Measurements from ENCODE around the gene DFFB.

Gene DFFB

DNA sequence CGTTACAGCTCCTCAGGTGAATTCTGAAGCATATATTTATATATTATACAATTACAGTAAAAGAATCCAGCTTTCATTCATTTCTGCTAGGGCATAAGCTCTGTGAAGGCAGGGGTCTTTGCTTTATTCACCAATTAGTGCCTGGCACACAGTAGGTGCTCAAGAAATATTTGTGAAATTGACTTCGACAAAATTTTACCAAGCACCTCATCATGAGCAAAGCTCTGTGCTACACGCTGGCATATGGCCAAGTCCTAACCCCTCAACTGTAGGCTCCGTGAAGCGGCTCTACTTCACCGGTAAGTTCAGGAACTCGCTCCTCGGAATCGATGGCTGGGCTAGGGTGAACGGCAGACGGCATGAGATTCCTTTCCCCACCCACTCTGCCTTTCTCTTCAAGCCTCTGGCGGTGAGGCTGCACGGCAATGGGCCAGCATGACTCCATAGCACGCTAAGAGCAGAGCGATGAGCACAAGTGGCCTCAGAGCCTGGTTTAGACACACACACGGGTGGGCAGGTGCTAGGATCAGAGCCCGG is 34.1 kb downstream of the DFFB start:
- H3K4me3 Mint-ChIP-seq, result no peak overlapping the region
- no peaks in the 10 kb centered on the region for H3K9me3 Mint-ChIP-seq

DNA sequence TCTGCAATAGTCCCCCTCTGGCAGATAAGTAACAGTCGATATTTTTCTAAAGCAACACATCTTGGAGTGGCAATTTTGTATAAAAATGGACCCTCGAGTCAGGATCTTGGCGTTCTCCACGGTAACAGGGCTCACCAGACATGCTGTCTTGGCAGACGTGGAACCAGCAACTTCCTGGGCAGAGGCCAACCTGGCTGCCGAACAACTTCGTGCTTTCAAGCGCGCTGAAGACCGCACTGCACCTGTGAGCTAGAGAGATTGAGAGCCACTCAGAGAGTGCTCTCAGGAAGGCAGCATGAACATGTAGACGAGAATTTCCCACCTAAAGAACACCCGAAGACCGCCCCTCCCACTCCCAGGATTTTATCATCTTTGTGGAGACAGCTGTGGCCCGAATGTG is 35.5 kb downstream of the DFFB start:
- peaks cover 4% of the 10 kb centered on the region for H3K9me3 Mint-ChIP-seq
- peaks cover 78% of the 10 kb centered on the region for H3K36me3 Mint-ChIP-seq (ENCODE audit: low read depth)
- no peak overlapping the region for H3K4me3 Mint-ChIP-seq
- no peak for DNase-seq
- H3K4me1 Mint-ChIP-seq (ENCODE audit: low read depth), result peaks cover 47% of the 10 kb centered on the region
- H3K27me3 Mint-ChIP-seq, result no peaks in the 10 kb centered on the region
- peak overlapping the region; percentile 12 for H3K27ac Mint-ChIP-seq

More for the DNA sequence above, 34.1 kb downstream of the DFFB start:
- Mint-ChIP-seq H3K4me1 (ENCODE audit: low read depth) (peaks cover 39% of the 10 kb centered on the region), H3K27me3 (no peaks in the 10 kb centered on the region), H3K36me3 (ENCODE audit: low read depth) (peaks cover 75% of the 10 kb centered on the region), H3K27ac (peak overlapping the region; percentile 71)
- DNase-seq, result no peak

DNA sequence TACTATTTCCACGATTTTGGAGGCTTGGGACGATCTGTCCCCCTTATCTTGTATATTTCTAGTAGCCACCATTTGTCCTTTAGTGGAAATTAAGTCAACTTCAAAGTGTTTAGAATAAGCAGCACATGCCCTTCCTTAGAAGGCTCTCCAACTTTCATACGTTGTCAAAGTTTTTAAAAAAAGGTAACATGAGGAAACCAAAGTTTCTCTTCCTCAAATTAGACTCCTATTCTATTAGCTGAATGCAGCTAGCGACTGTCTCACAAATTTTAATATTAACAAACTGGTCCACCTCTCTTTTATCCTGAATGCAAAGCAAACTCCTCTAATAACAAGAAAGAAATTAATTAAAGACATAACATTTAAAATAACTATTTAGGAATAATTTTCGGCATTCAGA is 35.9 kb downstream of the DFFB start:
- H3K27ac Mint-ChIP-seq, result no peak overlapping the region
- H3K4me3 Mint-ChIP-seq, result no peak overlapping the region
- DNase-seq, result no peak
- H3K9me3 Mint-ChIP-seq, result peaks cover 6% of the 10 kb centered on the region
- peaks cover 51% of the 10 kb centered on the region for H3K4me1 Mint-ChIP-seq (ENCODE audit: low read depth)
- no peaks in the 10 kb centered on the region for H3K27me3 Mint-ChIP-seq
- peaks cover 78% of the 10 kb centered on the region for H3K36me3 Mint-ChIP-seq (ENCODE audit: low read depth)

DNA sequence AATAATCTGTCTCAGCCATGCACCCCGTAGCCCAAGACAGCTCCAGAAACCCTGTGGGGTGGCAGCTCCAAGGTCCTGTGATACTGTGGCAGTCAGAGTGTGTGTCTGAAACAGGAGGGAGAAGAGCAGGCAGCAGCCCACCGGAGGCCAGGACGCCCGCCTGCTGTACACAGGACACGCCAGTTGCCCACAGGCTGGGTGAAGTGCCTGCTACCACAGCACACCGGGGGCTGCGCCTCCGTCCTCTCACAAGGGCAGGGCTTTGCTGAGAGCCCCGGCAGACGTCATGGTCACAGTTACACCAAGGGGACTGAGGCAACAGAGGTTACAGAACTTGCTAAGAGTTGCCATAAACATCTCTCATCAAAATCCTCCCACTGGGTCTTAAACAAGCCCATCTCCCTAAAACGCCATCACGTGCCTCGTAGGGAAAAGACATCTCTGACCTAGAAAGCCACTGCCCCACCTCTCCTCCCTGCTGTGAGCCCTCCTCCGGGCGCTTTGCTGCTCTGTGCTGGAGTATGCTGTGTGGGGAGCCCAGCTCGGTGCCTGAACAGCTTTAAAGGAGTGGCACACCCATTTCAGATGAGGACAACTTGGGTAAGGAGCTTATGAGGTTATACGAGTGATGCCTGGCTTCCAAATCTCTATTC is 37.5 kb downstream of the DFFB start:
- peaks cover 60% of the 10 kb centered on the region for H3K4me1 Mint-ChIP-seq (ENCODE audit: low read depth)
- no peak overlapping the region for H3K27ac Mint-ChIP-seq
- peaks cover 9% of the 10 kb centered on the region for H3K9me3 Mint-ChIP-seq
- no peak overlapping the region for H3K4me3 Mint-ChIP-seq
- H3K27me3 Mint-ChIP-seq, result no peaks in the 10 kb centered on the region
- DNase-seq, result no peak
- H3K36me3 Mint-ChIP-seq (ENCODE audit: low read depth), result peaks cover 80% of the 10 kb centered on the region

DNA sequence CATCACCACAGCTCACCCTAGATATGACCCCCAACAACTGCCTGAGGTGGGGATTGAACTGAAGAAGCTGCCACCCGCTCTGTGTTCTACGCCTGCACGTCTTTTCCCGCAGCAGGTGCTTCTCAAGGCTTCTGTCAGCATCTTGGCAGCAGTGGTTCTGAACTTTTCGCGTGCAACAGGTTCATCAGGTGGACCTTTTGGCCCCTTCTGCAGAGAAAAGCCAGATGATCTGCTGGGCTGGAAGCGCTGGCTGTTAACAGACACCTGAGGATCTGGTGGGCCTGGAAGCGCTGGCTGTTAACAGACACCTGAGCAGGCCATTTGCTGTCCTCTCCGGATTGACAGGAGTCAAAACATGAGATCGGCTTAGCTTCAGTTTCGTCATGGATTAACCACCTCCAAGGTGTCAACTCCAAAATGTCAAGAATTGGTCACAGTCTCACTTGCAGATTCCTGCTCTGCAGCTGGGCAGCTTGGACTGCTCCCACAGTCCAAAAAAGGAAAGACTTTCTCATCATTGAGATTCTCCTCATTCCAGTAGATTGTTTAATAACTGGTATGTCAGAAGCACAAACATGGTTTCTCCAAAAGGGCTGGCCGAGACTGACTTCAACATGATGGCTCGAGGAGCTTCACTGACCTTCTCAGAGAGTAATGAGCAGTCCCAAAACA is 38.1 kb downstream of the DFFB start:
- Mint-ChIP-seq H3K36me3 (ENCODE audit: low read depth) (peaks cover 75% of the 10 kb centered on the region), H3K27me3 (no peaks in the 10 kb centered on the region), H3K9me3 (peaks cover 9% of the 10 kb centered on the region), H3K4me1 (ENCODE audit: low read depth) (peaks cover 53% of the 10 kb centered on the region), H3K27ac (no peak overlapping the region), H3K4me3 (no peak overlapping the region)
- DNase-seq, result no peak

DNA sequence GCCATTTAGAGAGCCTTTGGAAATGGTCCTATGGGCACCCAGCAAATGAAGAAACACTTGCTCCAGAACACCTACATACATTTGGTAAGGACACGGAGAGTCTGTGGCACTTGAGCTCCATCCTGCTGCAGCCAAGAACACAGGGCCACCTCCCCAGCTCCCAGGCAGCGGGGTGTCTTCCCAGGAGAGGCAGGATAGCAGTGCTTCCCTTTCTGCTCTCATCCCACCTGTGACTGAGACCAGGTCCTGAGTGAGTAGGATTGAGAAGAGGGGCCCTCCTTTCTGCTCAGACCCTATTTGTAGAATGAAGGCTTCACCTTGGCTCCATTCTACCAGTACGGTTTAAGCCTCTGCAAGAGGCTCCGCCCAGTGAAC is 38.7 kb downstream of the DFFB start:
- H3K27me3 Mint-ChIP-seq, result no peaks in the 10 kb centered on the region
- H3K9me3 Mint-ChIP-seq, result peaks cover 9% of the 10 kb centered on the region
- H3K4me1 Mint-ChIP-seq (ENCODE audit: low read depth), result peaks cover 48% of the 10 kb centered on the region
- H3K27ac Mint-ChIP-seq, result no peak overlapping the region
- no peak overlapping the region for H3K4me3 Mint-ChIP-seq
- DNase-seq, result no peak
- H3K36me3 Mint-ChIP-seq (ENCODE audit: low read depth), result peaks cover 70% of the 10 kb centered on the region

DNA sequence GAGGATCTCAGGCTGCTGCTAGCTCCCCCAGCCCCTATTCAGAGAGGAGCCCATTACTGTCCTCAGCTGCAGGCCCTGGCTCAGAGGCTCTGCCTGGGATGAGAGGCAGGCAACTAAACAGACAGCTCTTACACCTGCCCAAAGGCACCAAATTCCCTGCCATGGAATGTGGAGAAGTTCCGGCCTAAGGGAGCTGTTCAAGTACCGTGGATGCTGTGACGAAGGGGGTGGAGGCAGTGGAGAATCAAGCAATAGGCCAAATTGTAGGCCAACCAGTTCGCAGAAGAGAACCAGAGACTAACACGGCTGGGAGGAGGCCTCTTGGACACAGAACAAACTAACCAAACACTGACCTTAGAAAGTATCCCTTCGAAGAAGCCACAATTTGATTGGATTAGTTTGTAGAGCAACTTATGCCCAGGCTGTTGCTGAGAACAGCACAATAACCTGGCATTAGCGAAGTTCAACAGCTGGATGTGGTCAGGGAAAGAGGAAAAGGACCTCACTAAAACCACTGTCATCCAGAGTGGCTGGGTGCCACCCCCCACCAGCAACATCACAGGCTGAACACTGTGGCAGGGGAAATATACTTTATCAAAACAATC is 39.2 kb downstream of the DFFB start:
- peaks cover 9% of the 10 kb centered on the region for H3K9me3 Mint-ChIP-seq
- no peak overlapping the region for H3K27ac Mint-ChIP-seq
- H3K36me3 Mint-ChIP-seq (ENCODE audit: low read depth), result peaks cover 66% of the 10 kb centered on the region
- no peak overlapping the region for H3K4me3 Mint-ChIP-seq
- DNase-seq, result no peak
- H3K27me3 Mint-ChIP-seq, result no peaks in the 10 kb centered on the region
- peaks cover 46% of the 10 kb centered on the region for H3K4me1 Mint-ChIP-seq (ENCODE audit: low read depth)

DNA sequence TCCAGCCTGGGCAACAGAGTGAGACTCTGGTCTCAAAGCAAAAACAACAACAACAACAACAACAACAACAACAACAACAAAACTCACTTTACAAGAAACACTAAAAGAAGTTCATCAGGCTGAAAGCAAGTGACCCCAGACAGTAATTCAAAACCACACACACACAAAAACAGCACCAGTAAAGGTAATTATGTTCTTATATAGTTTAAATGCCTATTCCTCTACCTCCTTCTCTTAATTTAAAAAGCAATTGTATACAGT is 41.1 kb downstream of the DFFB start:
- Mint-ChIP-seq H3K27ac (peak overlapping the region; percentile 81), H3K4me3 (peak overlapping the region; percentile 92), H3K36me3 (ENCODE audit: low read depth) (peaks cover 55% of the 10 kb centered on the region), H3K9me3 (peaks cover 9% of the 10 kb centered on the region), H3K4me1 (ENCODE audit: low read depth) (peaks cover 51% of the 10 kb centered on the region), H3K27me3 (no peaks in the 10 kb centered on the region)
- DNase-seq, result no peak

DNA sequence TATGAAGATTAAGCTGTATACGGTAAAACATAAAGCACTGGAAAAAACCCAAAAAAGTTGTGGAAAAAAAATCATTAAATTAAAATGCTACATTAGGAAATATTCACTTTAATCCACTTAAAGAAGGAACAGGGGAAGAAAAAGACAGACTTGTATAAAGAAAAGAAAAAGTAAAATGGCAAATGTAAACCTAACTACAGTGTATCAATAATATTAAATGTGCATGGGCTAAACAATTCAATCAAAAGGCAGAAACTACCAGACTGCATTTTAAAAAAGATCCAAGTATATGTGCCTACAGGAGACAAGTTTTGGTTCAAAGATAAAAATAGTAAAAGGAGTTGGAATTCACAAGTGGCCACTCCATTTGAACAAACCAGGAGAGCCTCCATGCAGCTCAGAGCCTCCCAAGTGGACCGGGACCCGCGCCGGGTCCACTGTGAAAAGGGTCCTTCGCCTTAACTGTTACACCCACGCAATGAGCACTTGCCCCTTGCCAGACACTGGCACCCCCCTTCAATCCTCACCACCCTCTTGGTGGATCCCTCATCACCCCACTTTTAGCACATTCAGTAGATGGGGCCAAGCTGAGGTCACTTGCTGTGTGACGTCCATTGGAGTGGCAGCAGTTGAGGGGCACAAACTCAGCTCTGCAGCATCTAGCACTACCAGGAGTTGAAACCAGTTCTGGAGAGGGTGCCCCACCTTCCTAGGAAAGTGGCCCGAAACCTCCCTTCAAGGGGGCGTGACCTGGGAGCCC is 41.9 kb downstream of the DFFB start:
- peaks cover 57% of the 10 kb centered on the region for H3K4me1 Mint-ChIP-seq (ENCODE audit: low read depth)
- no peaks in the 10 kb centered on the region for H3K27me3 Mint-ChIP-seq
- H3K4me3 Mint-ChIP-seq, result peak overlapping the region; percentile 92
- H3K36me3 Mint-ChIP-seq (ENCODE audit: low read depth), result peaks cover 51% of the 10 kb centered on the region
- peaks cover 9% of the 10 kb centered on the region for H3K9me3 Mint-ChIP-seq
- peak overlapping the region; percentile 99 for H3K27ac Mint-ChIP-seq
- no peak for DNase-seq

DNA sequence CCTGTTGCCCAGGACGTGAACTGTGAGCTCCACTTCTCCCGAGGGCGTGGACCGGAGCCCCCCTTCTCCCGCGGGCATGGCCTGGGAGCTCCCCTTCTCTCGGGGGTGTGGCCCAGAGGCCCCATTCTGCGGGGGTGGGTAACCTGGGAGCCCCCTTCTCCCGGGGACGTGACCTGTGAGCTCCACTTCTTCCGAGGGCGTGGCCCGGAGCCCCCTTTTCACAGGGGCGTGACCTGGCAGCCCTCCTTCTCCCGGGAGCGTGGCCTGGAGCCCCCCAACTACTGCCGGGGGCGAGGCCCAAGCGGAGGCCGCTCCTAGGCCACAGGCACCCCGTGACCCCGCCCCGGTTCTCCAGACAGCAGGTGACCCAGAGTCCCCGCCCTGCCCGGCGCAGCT is 42.5 kb downstream of the DFFB start:
- H3K4me1 Mint-ChIP-seq (ENCODE audit: low read depth), result peaks cover 61% of the 10 kb centered on the region
- H3K36me3 Mint-ChIP-seq (ENCODE audit: low read depth), result peaks cover 48% of the 10 kb centered on the region
- H3K9me3 Mint-ChIP-seq, result peaks cover 9% of the 10 kb centered on the region
- H3K4me3 Mint-ChIP-seq, result peak overlapping the region; percentile 92
- DNase-seq, result no peak
- no peaks in the 10 kb centered on the region for H3K27me3 Mint-ChIP-seq
- H3K27ac Mint-ChIP-seq, result peak overlapping the region; percentile 99

DNA sequence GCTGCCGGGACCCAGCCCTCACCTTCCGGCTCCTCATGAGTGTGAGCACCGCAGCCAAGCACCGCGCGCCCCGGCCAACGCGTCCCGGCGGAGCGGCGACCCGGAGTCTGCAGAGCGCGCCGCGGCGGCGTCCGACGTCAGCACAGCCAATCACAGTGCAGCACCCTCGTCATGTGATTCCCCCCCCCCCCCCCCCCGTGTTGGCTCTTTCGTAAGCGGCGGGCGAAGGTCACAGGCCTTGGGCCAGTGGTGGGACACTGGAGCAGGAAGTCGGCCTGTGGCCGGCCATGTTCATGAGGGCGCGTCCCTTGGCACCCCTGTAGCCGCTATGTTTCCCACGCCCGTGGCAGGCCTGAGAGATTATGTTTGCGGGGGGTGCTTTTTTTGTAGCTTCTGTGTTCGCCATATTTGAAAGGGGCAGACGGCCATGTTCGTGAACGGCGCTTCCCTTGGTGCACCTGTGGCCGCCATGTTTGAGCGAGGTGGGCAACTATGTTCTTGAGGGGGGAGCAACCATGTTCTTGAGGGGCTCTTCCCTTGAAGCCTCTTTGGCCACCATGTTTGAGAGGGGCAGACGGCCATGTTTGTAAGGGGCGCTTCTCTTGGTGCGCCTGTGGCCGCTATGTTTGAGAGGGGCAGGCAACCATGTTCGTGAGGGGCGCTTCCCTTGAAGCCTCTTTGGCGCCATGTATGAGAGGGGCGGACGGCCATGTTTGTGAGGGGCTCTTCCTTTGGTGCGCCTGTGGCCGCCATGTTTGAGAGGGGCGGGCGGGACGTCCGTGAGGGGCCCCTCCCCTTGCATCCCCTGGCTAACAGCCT is 43.1 kb downstream of the DFFB start, which contains the start of gene C1orf174:
TSS of gene C1orf174 (minus strand) at position 123 of the 819 bp plus-strand sequence. CDS start at position 37, 86 bp downstream.
- Mint-ChIP-seq H3K27me3 (no peaks in the 10 kb centered on the region), H3K27ac (peak within 1 kb of the TSS; percentile 99), H3K4me1 (ENCODE audit: low read depth) (peaks cover 62% of the 10 kb centered on the region), H3K36me3 (ENCODE audit: low read depth) (peaks cover 42% of the 10 kb centered on the region), H3K9me3 (peaks cover 9% of the 10 kb centered on the region), H3K4me3 (peak within 1 kb of the TSS; percentile 92)
- peak; percentile 94 for DNase-seq

DNA sequence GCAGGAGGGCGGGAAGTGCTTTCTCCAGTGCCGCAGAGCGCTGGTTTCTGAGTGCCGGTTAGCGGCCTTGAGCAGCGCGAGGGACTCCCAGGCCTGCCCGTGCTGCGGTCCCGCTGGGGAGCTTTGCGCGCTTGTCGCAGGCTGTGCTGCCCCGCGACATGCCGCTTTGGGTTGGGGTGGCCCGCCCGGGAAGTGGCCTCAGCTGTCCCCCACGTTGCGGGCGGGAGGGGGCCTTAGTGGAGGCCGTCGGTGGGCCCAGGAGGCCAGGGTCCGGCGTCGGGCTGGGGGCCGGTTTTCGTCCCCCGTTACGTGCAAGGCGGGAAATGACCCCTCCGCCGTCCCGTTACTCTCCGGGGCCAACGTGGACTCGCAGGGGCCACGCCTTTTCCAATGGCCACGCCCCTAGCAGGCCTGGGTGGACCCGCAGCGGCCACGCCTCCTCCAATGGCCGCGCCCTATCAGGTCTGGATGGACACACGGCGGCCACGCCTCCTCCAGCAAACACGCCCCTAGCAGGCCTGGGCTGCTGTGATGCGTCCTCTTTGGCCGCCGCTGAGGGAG is 43.8 kb downstream of the DFFB start:
- DNase-seq, result peak; percentile 94
- Mint-ChIP-seq H3K4me1 (ENCODE audit: low read depth) (peaks cover 58% of the 10 kb centered on the region), H3K27ac (peak overlapping the region; percentile 99)

DNA sequence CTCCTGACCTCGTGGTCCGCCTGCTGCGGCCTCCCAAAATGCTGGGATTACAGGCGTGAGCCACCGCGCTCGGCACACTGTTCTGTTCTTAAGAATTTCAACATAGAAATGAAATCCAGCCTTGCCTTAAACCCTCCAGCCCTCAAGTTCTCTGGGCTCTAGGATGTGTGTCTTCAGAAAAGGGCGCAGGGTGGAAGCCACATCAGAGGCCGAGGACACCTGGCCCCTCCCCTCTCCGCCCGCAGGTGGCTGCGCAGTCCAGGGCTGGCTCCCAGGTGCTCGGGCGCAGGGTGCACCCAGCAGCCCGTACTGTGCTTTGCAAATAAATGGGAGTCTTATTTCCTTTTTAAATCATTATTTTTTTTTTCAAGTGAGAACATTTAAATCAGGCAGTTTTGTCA is 44.8 kb downstream of the DFFB start:
- Mint-ChIP-seq H3K9me3 (peaks cover 9% of the 10 kb centered on the region), H3K36me3 (ENCODE audit: low read depth) (peaks cover 25% of the 10 kb centered on the region), H3K4me3 (peak overlapping the region; percentile 92), H3K27ac (peak overlapping the region; percentile 99), H3K4me1 (ENCODE audit: low read depth) (peaks cover 51% of the 10 kb centered on the region), H3K27me3 (no peaks in the 10 kb centered on the region)
- DNase-seq, result no peak

More for the DNA sequence above, 43.8 kb downstream of the DFFB start:
- no peaks in the 10 kb centered on the region for H3K27me3 Mint-ChIP-seq
- peak overlapping the region; percentile 92 for H3K4me3 Mint-ChIP-seq
- H3K9me3 Mint-ChIP-seq, result peaks cover 9% of the 10 kb centered on the region
- H3K36me3 Mint-ChIP-seq (ENCODE audit: low read depth), result peaks cover 35% of the 10 kb centered on the region
